HG02759 (cell line): Measurements from ENCODE around the gene DPYSL4.

Experiments used
- ATAC-seq: cut with Tn5 transposase; IDR thresholded peaks from one replicate; pipeline ENCODE4 v1.9.1; 2021; ENCODE audit warnings: mild to moderate bottlenecking, moderate library complexity; ENCODE audit not compliant: unreplicated experiment

Gene DPYSL4

GRCh38 chr10:132193907-132194552, 7.3 kb downstream of the DPYSL4 start:
- ATAC-seq: no peak

GRCh38 chr10:132194726-132195125, 8.0 kb downstream of the DPYSL4 start:
- ATAC-seq: no peak

GRCh38 chr10:132195366-132196075, 8.8 kb downstream of the DPYSL4 start:
- ATAC-seq: no peak

GRCh38 chr10:132196178-132197113, 9.7 kb downstream of the DPYSL4 start:
- ATAC-seq: no peak

- ATAC-seq: no peak
Observed at GRCh38 chr10:132197271-132198067, 10.7 kb downstream of the DPYSL4 start.

- no peak for ATAC-seq
Observed at GRCh38 chr10:132198068-132198370, 11.3 kb downstream of the DPYSL4 start.

- no peak for ATAC-seq
Observed at GRCh38 chr10:132198381-132199181, 11.8 kb downstream of the DPYSL4 start.

GRCh38 chr10:132199268-132199853, 12.6 kb downstream of the DPYSL4 start:
- ATAC-seq: no peak

GRCh38 chr10:132199854-132200311, 13.1 kb downstream of the DPYSL4 start:
- no peak for ATAC-seq

GRCh38 chr10:132200344-132201110, 13.8 kb downstream of the DPYSL4 start:
- no peak for ATAC-seq

GRCh38 chr10:132201111-132201969, 14.6 kb downstream of the DPYSL4 start:
- ATAC-seq: no peak

- ATAC-seq: no peak
Observed at GRCh38 chr10:132202070-132202970, 15.6 kb downstream of the DPYSL4 start.

- no peak for ATAC-seq
Observed at GRCh38 chr10:132203256-132204077, 16.7 kb downstream of the DPYSL4 start.

- no peak for ATAC-seq
Observed at GRCh38 chr10:132204078-132204780, 17.5 kb downstream of the DPYSL4 start.

- no peak for ATAC-seq
Observed at GRCh38 chr10:132204781-132205473, 18.2 kb downstream of the DPYSL4 start.
